Measurements from ENCODE around the gene RUNX1.
A peak's percentile ranks its signal among the peaks of the same experiment; 100 is the strongest.

The RUNX1 gene

GRCh38 chr21:34913811-34914210 is 135.3 kb downstream of the RUNX1 start:
- H3K4me3 ChIP-seq (ENCODE audit: control insufficient read depth, low read depth, low read length): no peak overlapping the region
- DNase-seq (ENCODE audit: low read depth): no peak
- TF ChIP-seq CTCF (IDR thresholded peaks at IDR 0.05; ENCODE audit: control insufficient read depth, insufficient read depth, low read depth, low read length, missing control alignments): no peak

GRCh38 chr21:34912022-34912945 is 136.8 kb downstream of the RUNX1 start:
- TF ChIP-seq CTCF (IDR thresholded peaks at IDR 0.05; ENCODE audit: control insufficient read depth, insufficient read depth, low read depth, low read length, missing control alignments): peak; percentile 32
- DNase-seq (ENCODE audit: low read depth): no peak
- no peak overlapping the region for H3K4me3 ChIP-seq (ENCODE audit: control insufficient read depth, low read depth, low read length)

GRCh38 chr21:34911360-34911759 is 137.7 kb downstream of the RUNX1 start:
- no peak for DNase-seq (ENCODE audit: low read depth)
- TF ChIP-seq CTCF (IDR thresholded peaks at IDR 0.05; ENCODE audit: control insufficient read depth, insufficient read depth, low read depth, low read length, missing control alignments): no peak
- no peak overlapping the region for H3K4me3 ChIP-seq (ENCODE audit: control insufficient read depth, low read depth, low read length)

- DNase-seq (ENCODE audit: low read depth): no peak
- H3K4me3 ChIP-seq (ENCODE audit: control insufficient read depth, low read depth, low read length): no peak overlapping the region
- no peak for TF ChIP-seq CTCF (IDR thresholded peaks at IDR 0.05; ENCODE audit: control insufficient read depth, insufficient read depth, low read depth, low read length, missing control alignments)
Measured at GRCh38 chr21:34910396-34910795, 138.7 kb downstream of the RUNX1 start.

- no peak for TF ChIP-seq CTCF (IDR thresholded peaks at IDR 0.05; ENCODE audit: control insufficient read depth, insufficient read depth, low read depth, low read length, missing control alignments)
- DNase-seq (ENCODE audit: low read depth): no peak
Measured at GRCh38 chr21:34909492-34910292, 139.4 kb downstream of the RUNX1 start.

GRCh38 chr21:34908419-34909055 is 140.6 kb downstream of the RUNX1 start:
- TF ChIP-seq CTCF (IDR thresholded peaks at IDR 0.05; ENCODE audit: control insufficient read depth, insufficient read depth, low read depth, low read length, missing control alignments): no peak
- no peak for DNase-seq (ENCODE audit: low read depth)
- H3K4me3 ChIP-seq (ENCODE audit: control insufficient read depth, low read depth, low read length): no peak overlapping the region

More at GRCh38 chr21:34909492-34910292, 139.4 kb downstream of the RUNX1 start:
- no peak overlapping the region for H3K4me3 ChIP-seq (ENCODE audit: control insufficient read depth, low read depth, low read length)

All from AG09309 (cell line).